Smooth muscle cell (in vitro differentiated cells): ENCODE data around the gene NME5. TPM values are rescaled to one million over a fixed set of nuclear protein-coding genes. Genes with fewer than 3 reads are reported as not detected.

ENCODE experiments used
- DNase-seq: peaks from one replicate; lab custom pipeline; 2025; ENCODE audit not compliant: unreplicated experiment; lab: John Stamatoyannopoulos, UW
- H2AFZ ChIP-seq: fragments of 200-600 bp; sonication (generic); 2 replicates; pipeline ENCODE4 v1.6.0; 2016; ENCODE audit warnings: antibody characterized with exemption, low read depth, mild to moderate bottlenecking
- H3F3A ChIP-seq: fragments of 200-600 bp; sonication (generic); 2 replicates; pipeline ENCODE4 v1.6.0; 2017; ENCODE audit warnings: antibody characterized with exemption, low read depth
- H3K27ac ChIP-seq: fragments of 200-600 bp; sonication (generic); 2 replicates; pipeline ENCODE4 v1.5.1; 2016; ENCODE audit warnings: low read depth, mild to moderate bottlenecking
- H3K27me3 ChIP-seq: fragments of 200-600 bp; sonication (generic); 2 replicates; pipeline ENCODE4 v1.6.1; 2016; ENCODE audit warnings: low read depth, mild to moderate bottlenecking
- H3K36me3 ChIP-seq: fragments of 200-600 bp; sonication (generic); 2 replicates; pipeline ENCODE4 v1.5.1; 2016; ENCODE audit warnings: low read depth
- H3K4me1 ChIP-seq: fragments of 200-600 bp; sonication (generic); 2 replicates; pipeline ENCODE4 v1.5.1; 2016; ENCODE audit warnings: low read depth
- H3K4me2 ChIP-seq: fragments of 200-600 bp; sonication (generic); 2 replicates; pipeline ENCODE4 v1.6.0; 2016; ENCODE audit warnings: mild to moderate bottlenecking
- H3K4me3 ChIP-seq: fragments of 200-600 bp; sonication (generic); 2 replicates; pipeline ENCODE4 v1.5.1; 2016; ENCODE audit warnings: mild to moderate bottlenecking
- H3K79me2 ChIP-seq: fragments of 200-600 bp; sonication (generic); 2 replicates; pipeline ENCODE4 v1.6.0; 2016; ENCODE audit warnings: low read depth, mild to moderate bottlenecking
- H3K9ac ChIP-seq: fragments of 200-600 bp; sonication (generic); 2 replicates; pipeline ENCODE4 v1.6.0; 2016; ENCODE audit warnings: low read depth
- H3K9me3 ChIP-seq: fragments of 200-600 bp; sonication (generic); replicated peaks from 2 replicates; pipeline ENCODE4 v1.5.1; 2016; ENCODE audit warnings: low read depth
- H4K20me1 ChIP-seq: fragments of 200-600 bp; sonication (generic); 2 replicates; pipeline ENCODE4 v1.6.0; 2016; ENCODE audit warnings: low read depth
- WGBS: methylation state at CpG from one replicate; pipeline ENCODE4 v1.1.7; 2016; ENCODE audit warnings: low lambda C conversion rate; 5-methylcytosine and 5-hydroxymethylcytosine counted together
- polyA plus RNA-seq: library from polyadenylated mRNA; unstranded; fragments of >200 nt; fragmentation: Nextera tagmentation; extraction: Ambion mirVana; gene quantifications from 2 replicates; pipeline ENCODE4 v1.2.1, GENCODE V29; 2016
- total RNA-seq: library from RNA; depleted of rRNA; stranded (reverse); fragments of >200 nt; gene quantifications from 2 replicates; pipeline ENCODE4 v1.2.3, GENCODE V29; 2014
- TF ChIP-seq, protein P1 (sequence below): fragments of 200-600 bp; sonication (generic); IDR thresholded peaks from 2 replicates; pipeline ENCODE4 v1.5.1; 2017; ENCODE audit warnings: borderline replicate concordance, mild to moderate bottlenecking, antibody characterized with exemption; ENCODE audit not compliant: insufficient read depth, poor library complexity, severe bottlenecking

The NME5 gene
- total and polyA plus RNA-seq, 2 experiments from 2014 or later = 1.2 to 2.7 TPM

DNA sequence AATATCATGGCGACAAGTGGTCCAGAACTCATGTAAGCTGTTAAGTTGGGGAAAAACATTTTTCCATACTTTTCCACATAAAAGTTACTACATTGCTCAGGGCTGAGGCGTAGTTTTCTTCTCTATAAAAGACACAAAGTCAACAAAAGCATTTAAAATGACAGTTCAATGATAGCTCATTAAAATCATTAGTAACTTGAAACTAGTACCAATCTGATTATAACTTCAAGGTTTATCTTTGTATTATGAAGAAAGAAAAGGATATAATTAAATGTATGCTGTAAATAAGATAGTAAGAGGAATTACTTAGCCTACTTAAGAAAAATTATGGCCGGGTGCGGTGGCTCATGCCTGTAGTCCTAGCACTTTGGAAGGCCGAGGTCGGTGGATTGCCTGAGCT, 9.9 kb downstream of the NME5 start:
- no peak for DNase-seq
- WGBS = 92% methylated on average over 6 of the region's 6 CpGs
- H3K4me3 ChIP-seq = no peak overlapping the region
- H3K79me2 ChIP-seq = no peaks in the 10 kb centered on the region
- H3K4me2 ChIP-seq = no peak overlapping the region
- no peaks in the 10 kb centered on the region for H3K27me3 ChIP-seq
- TF ChIP-seq, protein P1, sequence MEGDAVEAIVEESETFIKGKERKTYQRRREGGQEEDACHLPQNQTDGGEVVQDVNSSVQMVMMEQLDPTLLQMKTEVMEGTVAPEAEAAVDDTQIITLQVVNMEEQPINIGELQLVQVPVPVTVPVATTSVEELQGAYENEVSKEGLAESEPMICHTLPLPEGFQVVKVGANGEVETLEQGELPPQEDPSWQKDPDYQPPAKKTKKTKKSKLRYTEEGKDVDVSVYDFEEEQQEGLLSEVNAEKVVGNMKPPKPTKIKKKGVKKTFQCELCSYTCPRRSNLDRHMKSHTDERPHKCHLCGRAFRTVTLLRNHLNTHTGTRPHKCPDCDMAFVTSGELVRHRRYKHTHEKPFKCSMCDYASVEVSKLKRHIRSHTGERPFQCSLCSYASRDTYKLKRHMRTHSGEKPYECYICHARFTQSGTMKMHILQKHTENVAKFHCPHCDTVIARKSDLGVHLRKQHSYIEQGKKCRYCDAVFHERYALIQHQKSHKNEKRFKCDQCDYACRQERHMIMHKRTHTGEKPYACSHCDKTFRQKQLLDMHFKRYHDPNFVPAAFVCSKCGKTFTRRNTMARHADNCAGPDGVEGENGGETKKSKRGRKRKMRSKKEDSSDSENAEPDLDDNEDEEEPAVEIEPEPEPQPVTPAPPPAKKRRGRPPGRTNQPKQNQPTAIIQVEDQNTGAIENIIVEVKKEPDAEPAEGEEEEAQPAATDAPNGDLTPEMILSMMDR = no peak
- H4K20me1 ChIP-seq = no peaks in the 10 kb centered on the region
- no peaks in the 10 kb centered on the region for H3K4me1 ChIP-seq
- H3K27ac ChIP-seq = no peak overlapping the region
- no peak overlapping the region for H2AFZ ChIP-seq
- no peaks in the 10 kb centered on the region for H3K9me3 ChIP-seq
- no peaks in the 10 kb centered on the region for H3K36me3 ChIP-seq
- H3F3A ChIP-seq = no peaks in the 10 kb centered on the region
- H3K9ac ChIP-seq = no peak overlapping the region

DNA sequence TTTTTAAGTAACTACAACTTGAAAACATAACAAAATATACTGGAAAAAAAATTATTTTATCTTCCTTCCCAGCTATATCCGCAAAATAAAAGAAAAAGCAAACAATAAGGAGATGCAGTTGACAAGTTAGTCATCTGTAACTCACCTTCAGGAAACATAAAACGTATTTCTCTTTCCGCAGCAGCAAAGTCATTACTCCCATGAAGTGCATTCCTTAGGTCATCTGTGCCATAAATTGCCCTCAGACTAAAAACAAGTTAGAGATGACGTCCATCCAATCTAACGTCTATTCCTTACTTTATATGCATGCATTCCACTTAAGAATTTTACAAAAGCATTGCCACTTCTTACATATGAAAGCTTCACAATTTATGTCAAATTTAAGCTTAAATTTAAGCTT, 10.9 kb downstream of the NME5 start:
- no peak overlapping the region for H3K27ac ChIP-seq
- no peaks in the 10 kb centered on the region for H3K27me3 ChIP-seq
- no peaks in the 10 kb centered on the region for H3K9me3 ChIP-seq
- 63% methylated on average over 5 of the region's 5 CpGs for WGBS
- no peak overlapping the region for H3K4me3 ChIP-seq
- no peaks in the 10 kb centered on the region for H3K79me2 ChIP-seq
- H3K9ac ChIP-seq = no peak overlapping the region
- no peak overlapping the region for H3K4me2 ChIP-seq
- H3K36me3 ChIP-seq = no peaks in the 10 kb centered on the region
- H2AFZ ChIP-seq = no peak overlapping the region
- H3K4me1 ChIP-seq = no peaks in the 10 kb centered on the region
- TF ChIP-seq, protein P1 = no peak
- DNase-seq = no peak
- H3F3A ChIP-seq = no peaks in the 10 kb centered on the region
- H4K20me1 ChIP-seq = no peaks in the 10 kb centered on the region

DNA sequence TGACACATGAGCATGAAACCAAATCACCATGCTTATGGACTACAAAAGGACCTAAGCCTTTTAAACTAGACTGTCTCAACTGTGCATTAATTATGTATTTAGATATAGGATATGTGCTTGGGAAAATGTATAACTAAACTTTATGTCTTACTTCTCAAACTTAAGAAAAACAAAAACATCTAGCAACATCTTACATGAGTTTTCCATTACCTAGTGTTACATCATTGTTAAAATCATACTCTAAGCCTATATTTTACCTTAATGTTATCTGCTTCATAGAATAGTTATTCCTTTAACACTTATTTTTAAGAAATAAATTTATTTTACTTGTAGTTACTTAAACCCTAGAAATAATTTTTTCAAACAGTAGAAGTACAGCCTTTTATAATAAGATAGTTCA, 24.0 kb downstream of the NME5 start:
- Histone ChIP-seq H3F3A (no peaks in the 10 kb centered on the region), H2AFZ (no peak overlapping the region), H3K4me1 (peaks cover 7% of the 10 kb centered on the region), H3K4me3 (no peak overlapping the region), H3K9ac (no peak overlapping the region), H4K20me1 (no peaks in the 10 kb centered on the region), H3K27ac (no peak overlapping the region), H3K79me2 (no peaks in the 10 kb centered on the region), H3K27me3 (no peaks in the 10 kb centered on the region), H3K4me2 (no peak overlapping the region), H3K36me3 (no peaks in the 10 kb centered on the region), H3K9me3 (no peaks in the 10 kb centered on the region)
- TF ChIP-seq, protein P1 = no peak
- DNase-seq = no peak

- peak overlapping the region; percentile 6 for H3K4me2 ChIP-seq
- H3F3A ChIP-seq = no peaks in the 10 kb centered on the region
- no peaks in the 10 kb centered on the region for H3K79me2 ChIP-seq
- no peaks in the 10 kb centered on the region for H3K9me3 ChIP-seq
- DNase-seq = no peak
- no peak overlapping the region for H3K4me3 ChIP-seq
- WGBS = 3% methylated on average over 1 of the region's 1 CpG
- no peak overlapping the region for H3K27ac ChIP-seq
- no peaks in the 10 kb centered on the region for H4K20me1 ChIP-seq
- peaks cover 14% of the 10 kb centered on the region for H3K4me1 ChIP-seq
- H3K36me3 ChIP-seq = no peaks in the 10 kb centered on the region
- no peaks in the 10 kb centered on the region for H3K27me3 ChIP-seq
- no peak overlapping the region for H3K9ac ChIP-seq
- TF ChIP-seq, protein P1 = no peak
- no peak overlapping the region for H2AFZ ChIP-seq
These were observed 27.3 kb downstream of the NME5 start for GRCh38 chr5:138111937-138112336.
